IMR-90 (cell line): ENCODE data around the gene SEMA6A. TPM values are rescaled to one million over a fixed set of nuclear protein-coding genes. Genes with fewer than 3 reads are reported as not detected.

ENCODE experiments used
- ATAC-seq: fragments of 200-7000 bp; cut with Tn5 transposase; 2 replicates; pipeline ENCODE4 v1.9.1; 2020; ENCODE audit warnings: low read depth, mild to moderate bottlenecking, moderate library complexity
- BruUV-seq: library from RNA; stranded (reverse); fragments of 400-500 nt; replicated peaks from 2 replicates; lab custom pipeline; 2021; lab: Mats Ljungman, UMichigan
- CTCF ChIA-PET: fragments of 300-600 bp; formaldehyde crosslinking; extraction: SDS; loops from one replicate; lab custom pipeline; 2021; ENCODE audit warnings: antibody characterized with exemption; lab: Yijun Ruan, JAX
- POLR2A ChIA-PET: fragments of 300-600 bp; sonication (Branson Sonifier 250); formaldehyde crosslinking; loops from one replicate; lab custom pipeline; 2022; ENCODE audit warnings: antibody characterized with exemption; ENCODE audit not compliant: unreplicated experiment; lab: Charles Lee
- DNase-seq: peaks from one replicate; pipeline ENCODE4 v3.0.0; 2013
- H2AFZ ChIP-seq: replicated peaks from 2 replicates; pipeline ENCODE3; 2013; ENCODE audit warnings: low read length, mild to moderate bottlenecking; ENCODE audit not compliant: poor library complexity
- H2AK5ac ChIP-seq: 2 replicates; pipeline ENCODE4 v1.6.1; 2013; ENCODE audit warnings: low read depth, low read length, inconsistent platforms
- H2AK9ac ChIP-seq: replicated peaks from 2 replicates; pipeline ENCODE3; 2013; ENCODE audit warnings: mild to moderate bottlenecking, low read depth, low read length, moderate library complexity; ENCODE audit not compliant: poor library complexity
- H2BK120ac ChIP-seq: 2 replicates; pipeline ENCODE4 v1.6.1; 2013; ENCODE audit warnings: low read depth, low read length, inconsistent platforms
- H2BK15ac ChIP-seq: 3 replicates; pipeline ENCODE4 v1.6.1; 2013; ENCODE audit warnings: low read depth, low read length, inconsistent platforms
- H2BK20ac ChIP-seq: 2 replicates; pipeline ENCODE4 v1.6.1; 2013; ENCODE audit warnings: low read depth, mild to moderate bottlenecking, inconsistent platforms, low read length, moderate library complexity
- H2BK5ac ChIP-seq: 2 replicates; pipeline ENCODE4 v1.6.1; 2013; ENCODE audit warnings: mild to moderate bottlenecking, low read depth, low read length, inconsistent platforms; ENCODE audit not compliant: poor library complexity, severe bottlenecking
- H3K14ac ChIP-seq: replicated peaks from 2 replicates; pipeline ENCODE4 v1.6.1; 2013; ENCODE audit warnings: low read depth, low read length, inconsistent platforms
- H3K18ac ChIP-seq: 2 replicates; pipeline ENCODE4 v1.6.1; 2013; ENCODE audit warnings: low read depth, low read length, control low read depth
- H3K23ac ChIP-seq: 2 replicates; pipeline ENCODE4 v1.6.1; 2013; ENCODE audit warnings: low read depth, low read length, inconsistent platforms
- H3K27ac ChIP-seq: 2 replicates; pipeline ENCODE4 v1.5.1; 2013; ENCODE audit warnings: mild to moderate bottlenecking, control low read depth, low read length; ENCODE audit not compliant: insufficient read depth
- H3K27me3 ChIP-seq: 2 replicates; pipeline ENCODE4 v1.6.1; 2013; ENCODE audit warnings: low read length; ENCODE audit not compliant: control insufficient read depth, insufficient read depth
- H3K36me3 ChIP-seq: 2 replicates; pipeline ENCODE4 v1.6.1; 2013; ENCODE audit warnings: low read length, mixed read lengths; ENCODE audit not compliant: control insufficient read depth, insufficient read depth
- H3K4ac ChIP-seq: 2 replicates; pipeline ENCODE4 v1.6.1; 2013; ENCODE audit warnings: low read depth, low read length, inconsistent platforms
- H3K4me1 ChIP-seq: 2 replicates; pipeline ENCODE4 v1.6.1; 2013; ENCODE audit warnings: low read length, mixed read lengths; ENCODE audit not compliant: control insufficient read depth, insufficient read depth
- H3K4me2 ChIP-seq: 2 replicates; pipeline ENCODE4 v1.6.1; 2013; ENCODE audit warnings: low read depth, mild to moderate bottlenecking, control low read depth, low read length, moderate library complexity
- H3K4me3 ChIP-seq: 2 replicates; pipeline ENCODE4 v1.5.1; 2013; ENCODE audit warnings: low read depth, mild to moderate bottlenecking, control low read depth, low read length, moderate library complexity; ENCODE audit not compliant: insufficient read depth
- H3K56ac ChIP-seq: 2 replicates; pipeline ENCODE4 v1.6.1; 2013; ENCODE audit warnings: low read length, inconsistent platforms; ENCODE audit not compliant: insufficient read depth; ENCODE audit errors: extremely low read depth
- H3K79me1 ChIP-seq, 2 experiments: 2 replicates each; pipeline ENCODE4 v1.6.1; 2013; ENCODE audit warnings: low read length in 2 of 2, inconsistent platforms in 1 of 2, low read depth in 1 of 2
- H3K9ac ChIP-seq: 2 replicates; pipeline ENCODE4 v1.6.1; 2013; ENCODE audit warnings: low read depth, low read length, control low read depth
- H3K9me1 ChIP-seq: 2 replicates; pipeline ENCODE4 v1.6.1; 2013; ENCODE audit warnings: low read length, inconsistent platforms; ENCODE audit not compliant: insufficient read depth
- H3K9me3 ChIP-seq: 2 replicates; pipeline ENCODE4 v1.6.1; 2013; ENCODE audit warnings: low read length; ENCODE audit not compliant: control insufficient read depth, insufficient read depth
- H4K20me1 ChIP-seq: 2 replicates; pipeline ENCODE4 v1.6.1; 2013; ENCODE audit warnings: low read length, inconsistent platforms; ENCODE audit not compliant: insufficient read depth
- H4K5ac ChIP-seq: 2 replicates; pipeline ENCODE4 v1.6.1; 2013; ENCODE audit warnings: mild to moderate bottlenecking, low read depth, low read length, control low read depth
- H4K8ac ChIP-seq, 2 experiments: 2 replicates each; pipeline ENCODE4 v1.6.1; 2013; ENCODE audit warnings: low read depth in 2 of 2, low read length in 2 of 2, control low read depth in 1 of 2, inconsistent platforms in 1 of 2
- H4K91ac ChIP-seq: 2 replicates; pipeline ENCODE4 v1.6.1; 2013; ENCODE audit warnings: low read depth, low read length, inconsistent platforms; ENCODE audit not compliant: insufficient read depth
- BHLHE40 ChIP-seq: fragments of 150-350 bp; IDR thresholded peaks from 2 replicates; pipeline ENCODE4 v1.6.1; 2016; ENCODE audit warnings: mild to moderate bottlenecking, low read depth, low read length
- CEBPB ChIP-seq: IDR thresholded peaks from 2 replicates; pipeline ENCODE4 v1.6.1; 2012; ENCODE audit warnings: low read depth, low read length, improper control_type of control experiment
- CHD1 ChIP-seq: IDR thresholded peaks from 2 replicates; pipeline ENCODE4 v1.6.1; 2012; ENCODE audit warnings: low read depth, low read length, improper control_type of control experiment
- FOS ChIP-seq: fragments of 150-350 bp; IDR thresholded peaks from 2 replicates; pipeline ENCODE4 v1.6.1; 2016; ENCODE audit warnings: low read depth, low read length
- MAFK ChIP-seq: IDR thresholded peaks from 2 replicates; pipeline ENCODE4 v1.6.1; 2012; ENCODE audit warnings: low read depth, low read length, improper control_type of control experiment
- MXI1 ChIP-seq: IDR thresholded peaks from 2 replicates; pipeline ENCODE4 v1.6.1; 2012; ENCODE audit warnings: low read depth, mild to moderate bottlenecking, low read length, moderate library complexity, borderline replicate concordance
- POLR2A ChIP-seq: IDR thresholded peaks from 2 replicates; pipeline ENCODE4 v1.6.1; 2012; ENCODE audit warnings: mild to moderate bottlenecking, low read depth, low read length
- RAD21 ChIP-seq: IDR thresholded peaks from 2 replicates; pipeline ENCODE4 v1.6.1; 2012; ENCODE audit warnings: low read length, improper control_type of control experiment
- RCOR1 ChIP-seq: IDR thresholded peaks from 2 replicates; pipeline ENCODE4 v1.6.1; 2012; ENCODE audit warnings: mild to moderate bottlenecking, low read length, improper control_type of control experiment; ENCODE audit not compliant: insufficient replicate concordance
- RFX5 ChIP-seq: IDR thresholded peaks from 2 replicates; pipeline ENCODE4 v1.8.0; 2012; ENCODE audit warnings: low read depth, mild to moderate bottlenecking, low read length, moderate library complexity
- SMC3 ChIP-seq: fragments of 150-350 bp; IDR thresholded peaks from 2 replicates; pipeline ENCODE4 v1.6.1; 2016; ENCODE audit warnings: low read depth, mild to moderate bottlenecking, antibody characterized with exemption, low read length, moderate library complexity
- WGBS, 2 experiments: methylation state at CpG; one replicate each; pipeline versions ENCODE4 v1.1.5 to v1.1.7; 2013; ENCODE audit warnings: missing lambda C conversion rate in 2 of 2; ENCODE audit not compliant: insufficient read length in 1 of 2; ENCODE audit errors: extremely low coverage in 2 of 2; 5-methylcytosine and 5-hydroxymethylcytosine counted together
- dilution Hi-C: fragments of 300-500 bp; cut with HindIII; formaldehyde crosslinking; loops from one replicate; pipeline ENCODE4 v1.14.3; 2018; ENCODE audit warnings: low sequenced_read_pairs; ENCODE audit not compliant: unreplicated experiment
- in situ Hi-C: fragments of 300-500 bp; cut with MboI; formaldehyde crosslinking; loops from 3 replicates; pipeline ENCODE4 v1.14.3; 2019; ENCODE audit warnings: low sequenced_read_pairs, inconsistent platforms, mixed read lengths
- intact Hi-C: fragments of 100-400 bp; cut with micrococcal nuclease; formaldehyde crosslinking; loops from 2 replicates; pipeline ENCODE4 v1.10.0; 2022
- polyA plus RNA-seq, 3 experiments: library from polyadenylated mRNA; depleted of rRNA; stranded (reverse); fragments of >200 nt; gene quantifications; 2 replicates each; pipeline ENCODE4 v1.2.3, GENCODE V29; 2012; ENCODE audit warnings: low replicate concordance in 1 of 3
- total RNA-seq: library from RNA; depleted of rRNA; stranded (reverse); fragments of >200 nt; gene quantifications from 2 replicates; pipeline ENCODE4 v1.2.3, GENCODE V29; 2012
- TF ChIP-seq, protein P1 (sequence below): fragments of 150-350 bp; IDR thresholded peaks from 2 replicates; pipeline ENCODE4 v1.6.1; 2017; ENCODE audit warnings: mild to moderate bottlenecking, antibody characterized with exemption, low read length, low read depth

SEMA6A gene
- total and polyA plus RNA-seq, 2 of the 4 experiments (the other 2 are of a cell fraction): 0.27 to 0.36 TPM

DNA sequence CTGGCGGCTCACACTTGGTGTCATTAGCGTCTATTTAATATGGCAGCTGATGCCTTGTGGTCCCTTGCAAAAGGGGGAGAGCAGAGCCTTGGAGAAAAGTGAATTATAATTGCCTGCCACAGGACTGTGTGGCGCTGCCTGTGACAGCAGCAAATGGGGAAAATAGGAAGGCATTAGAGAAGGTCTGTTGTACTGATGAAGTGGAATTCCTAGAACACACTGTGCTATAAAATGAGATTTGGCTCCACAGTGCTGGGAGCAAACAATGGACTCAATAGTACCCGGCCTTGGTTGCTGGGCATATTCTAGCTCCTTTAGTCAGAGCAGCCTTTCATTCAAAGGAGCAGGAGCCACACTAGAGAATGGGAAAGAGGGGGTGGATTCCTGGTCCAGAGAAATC is 21.3 kb downstream of the SEMA6A start:
- Histone ChIP-seq H3K27me3 (no peaks in the 10 kb centered on the region), H4K8ac (no peak overlapping the region), H3K79me1 (no peaks in the 10 kb centered on the region), H2AFZ (no peak overlapping the region), H3K4me1 (no peaks in the 10 kb centered on the region), H3K18ac (no peak overlapping the region), H2BK5ac (no peak overlapping the region), H3K9me1 (no peaks in the 10 kb centered on the region), H4K20me1 (no peaks in the 10 kb centered on the region), H2AK5ac (no peak overlapping the region), H3K56ac (no peak overlapping the region), H3K27ac (no peak overlapping the region), H3K4me3 (no peak overlapping the region), H3K9ac (no peak overlapping the region), H3K14ac (no peak overlapping the region), H4K5ac (no peak overlapping the region), H4K91ac (no peak overlapping the region), H3K23ac (no peak overlapping the region), H2BK15ac (no peak overlapping the region), H3K4ac (no peak overlapping the region), H2BK120ac (no peak overlapping the region), H3K36me3 (no peaks in the 10 kb centered on the region), H3K9me3 (no peaks in the 10 kb centered on the region), H2BK20ac (no peak overlapping the region), H2AK9ac (no peak overlapping the region), H3K4me2 (no peak overlapping the region)
- dilution Hi-C loops: no loop called here
- POLR2A ChIA-PET: no interaction called here
- in situ Hi-C loops: no loop called here
- BruUV-seq: no TSS peak
- WGBS, 2 experiments: no CpG with 5 or more reads among the region's 4 CpGs
- no peak for TF ChIP-seq POLR2A
- TF ChIP-seq, protein P1, sequence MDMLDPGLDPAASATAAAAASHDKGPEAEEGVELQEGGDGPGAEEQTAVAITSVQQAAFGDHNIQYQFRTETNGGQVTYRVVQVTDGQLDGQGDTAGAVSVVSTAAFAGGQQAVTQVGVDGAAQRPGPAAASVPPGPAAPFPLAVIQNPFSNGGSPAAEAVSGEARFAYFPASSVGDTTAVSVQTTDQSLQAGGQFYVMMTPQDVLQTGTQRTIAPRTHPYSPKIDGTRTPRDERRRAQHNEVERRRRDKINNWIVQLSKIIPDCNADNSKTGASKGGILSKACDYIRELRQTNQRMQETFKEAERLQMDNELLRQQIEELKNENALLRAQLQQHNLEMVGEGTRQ: no peak
- TF ChIP-seq CEBPB: no peak
- no peak for TF ChIP-seq RAD21
- no peak for TF ChIP-seq CHD1
- no peak for TF ChIP-seq FOS
- TF ChIP-seq MXI1: no peak
- TF ChIP-seq SMC3: no peak
- TF ChIP-seq BHLHE40: no peak
- TF ChIP-seq RCOR1: no peak
- TF ChIP-seq MAFK: no peak
- no peak for TF ChIP-seq RFX5
- DNase-seq: no peak
- CTCF ChIA-PET: no interaction called here
- intact Hi-C loops: no loop called here
- no peak for ATAC-seq
